CD4-positive, alpha-beta memory T cell (primary cell): ENCODE results near the gene UNK. TPM values are rescaled to one million over a fixed set of nuclear protein-coding genes. Genes with fewer than 3 reads are reported as not detected.

ENCODE experiments used
- CTCF ChIA-PET: fragments of 350-600 bp; sonication (Branson Sonifier 250); formaldehyde crosslinking; loops from one replicate; lab custom pipeline; 2021; ENCODE audit warnings: inconsistent platforms; ENCODE audit not compliant: partially characterized antibody; lab: Charles Lee
- POLR2A ChIA-PET: fragments of 350-600 bp; sonication (Branson Sonifier 250); formaldehyde crosslinking; loops from one replicate; lab custom pipeline; 2021; ENCODE audit not compliant: partially characterized antibody; lab: Charles Lee
- DNase-seq, 5 donors: peaks; one replicate each; pipeline versions ENCODE4 v3.0.0 to v3.0.0-alpha.2; 2020 to 2022; ENCODE audit warnings: mixed read lengths in 1 of 5
- H3K27ac ChIP-seq: one replicate; pipeline ENCODE4 v1.7.0; 2013; ENCODE audit warnings: low read depth, low read length
- H3K27me3 ChIP-seq: 2 replicates; pipeline ENCODE4 v1.7.0; 2013; ENCODE audit warnings: mild to moderate bottlenecking, low read length, moderate library complexity; ENCODE audit not compliant: insufficient read depth
- H3K36me3 ChIP-seq: 2 replicates; pipeline ENCODE4 v1.7.0; 2013; ENCODE audit warnings: mild to moderate bottlenecking, low read length, moderate library complexity; ENCODE audit not compliant: insufficient read depth
- H3K4me1 ChIP-seq: 2 replicates; pipeline ENCODE4 v1.7.0; 2013; ENCODE audit warnings: mild to moderate bottlenecking, low read length, moderate library complexity; ENCODE audit not compliant: insufficient read depth
- H3K4me3 ChIP-seq, 2 donors: one replicate each; pipeline ENCODE4 v1.7.0; 2013; ENCODE audit warnings: low read length in 2 of 2, mild to moderate bottlenecking in 1 of 2
- H3K9me3 ChIP-seq, 2 donors: one replicate each; pipeline ENCODE4 v1.7.0; 2013; ENCODE audit warnings: low read length in 2 of 2, control low read depth in 1 of 2; ENCODE audit not compliant: control insufficient read depth in 1 of 2
- H3K27ac Mint-ChIP-seq, 7 donors: one replicate each; pipeline ENCODE4 v1.8.0; 2020 to 2021; ENCODE audit warnings: mixed read lengths in 7 of 7, mild to moderate bottlenecking in 6 of 7, inconsistent platforms in 3 of 7, moderate library complexity in 3 of 7
- H3K27me3 Mint-ChIP-seq, 2 donors: one replicate each; pipeline ENCODE4 v1.8.0; 2020 to 2021; ENCODE audit warnings: mixed read lengths in 2 of 2
- H3K36me3 Mint-ChIP-seq, 2 donors: one replicate each; pipeline ENCODE4 v1.8.0; 2020 to 2021; ENCODE audit warnings: mixed read lengths in 2 of 2, inconsistent platforms in 1 of 2, mild to moderate bottlenecking in 1 of 2
- H3K4me1 Mint-ChIP-seq, 4 donors: one replicate each; pipeline ENCODE4 v1.8.0; 2020 to 2021; ENCODE audit warnings: mixed read lengths in 4 of 4, mild to moderate bottlenecking in 1 of 4
- H3K4me3 Mint-ChIP-seq, 8 donors: one replicate each; pipeline ENCODE4 v1.8.0; 2020 to 2021; ENCODE audit warnings: mixed read lengths in 8 of 8, mild to moderate bottlenecking in 7 of 8, moderate library complexity in 6 of 8, inconsistent platforms in 3 of 8
- H3K9me3 Mint-ChIP-seq, 8 donors: one replicate each; pipeline ENCODE4 v1.8.0; 2020 to 2021; ENCODE audit warnings: mixed read lengths in 8 of 8, mild to moderate bottlenecking in 5 of 8, inconsistent platforms in 3 of 8, moderate library complexity in 1 of 8
- intact Hi-C: fragments of 100-400 bp; cut with micrococcal nuclease; formaldehyde crosslinking; loops from one replicate; pipeline ENCODE4 v1.15.1; 2023
- polyA plus RNA-seq, 2 donors: library from polyadenylated mRNA; unstranded; fragments of 300-500 nt; fragmentation: Illumina TruSeq; gene quantifications; one replicate each; pipeline ENCODE4 v1.2.3, GENCODE V29; 2021
- total RNA-seq, 2 experiments: library from RNA; stranded (reverse); gene quantifications; one replicate each; pipeline ENCODE4 v1.2.3, GENCODE V29; 2021

UNK gene
- total and polyA plus RNA-seq, 4 experiments from 2014 or later: 22.2 to 48.1 (median 34.4) TPM

GRCh38 chr17:75793460-75793859 is 8.9 kb downstream of the UNK start:
- H3K9me3 ChIP-seq: no peaks in the 10 kb centered on the region
- H3K4me3 ChIP-seq: no peak overlapping the region
- H3K27me3 ChIP-seq: no peaks in the 10 kb centered on the region
- peaks cover 23 to 43% of the 10 kb centered on the region in 2 donors for H3K36me3 Mint-ChIP-seq
- peaks cover 10% of the 10 kb centered on the region for H3K4me1 ChIP-seq
- H3K27me3 Mint-ChIP-seq: no peaks in the 10 kb centered on the region
- intact Hi-C loops: no loop called here
- H3K4me3 Mint-ChIP-seq: no peak overlapping the region
- no peak overlapping the region for H3K27ac ChIP-seq
- peaks cover 21% of the 10 kb centered on the region for H3K36me3 ChIP-seq
- peaks cover 9 to 23% (median 20%) of the 10 kb centered on the region in 4 donors for H3K4me1 Mint-ChIP-seq
- H3K27ac Mint-ChIP-seq: peak overlapping the region in 3 of 7 donors; percentile 8 to 59 (median 33)
- H3K9me3 Mint-ChIP-seq: no peaks in the 10 kb centered on the region
- ChIA-PET CTCF (interaction anchor here (1.5 kb wide), 1 partner anchor 40 kb away, joined by 3 read pairs; no protein-coding TSS in a partner anchor), POLR2A (interaction anchor here (1.4 kb wide), 1 partner anchor 34 kb away, joined by 3 read pairs; no protein-coding TSS in a partner anchor)
- DNase-seq: no peak

- peaks cover 10% of the 10 kb centered on the region for H3K4me1 ChIP-seq
- peak overlapping the region in 2 of 7 donors; percentile 10 to 80 for H3K27ac Mint-ChIP-seq
- no peaks in the 10 kb centered on the region for H3K27me3 ChIP-seq
- DNase-seq: no peak
- intact Hi-C loops: loop anchor here (1.0 kb wide), 1 partner anchor 21 kb away; no protein-coding TSS in a partner anchor
- H3K36me3 Mint-ChIP-seq: peaks cover 27 to 51% of the 10 kb centered on the region in 2 donors
- H3K4me1 Mint-ChIP-seq: peaks cover 9 to 22% (median 19%) of the 10 kb centered on the region in 4 donors
- ChIA-PET CTCF (interaction anchor here (0.6 to 2.1 kb wide), 5 partner anchors 30 to 191 kb away, joined by 3 to 6 read pairs (median 4); partner anchors contain the start of genes GALK1 and TRIM65), POLR2A (interaction anchor here (1.2 to 3.7 kb wide), 7 partner anchors 10 to 59 kb away, joined by 3 to 16 read pairs (median 7); partner anchors contain the start of genes UNK and WBP2)
- H3K9me3 ChIP-seq: no peaks in the 10 kb centered on the region
- H3K9me3 Mint-ChIP-seq: no peaks in the 10 kb centered on the region
- H3K27ac ChIP-seq: no peak overlapping the region
- no peaks in the 10 kb centered on the region for H3K27me3 Mint-ChIP-seq
- no peak overlapping the region for H3K4me3 ChIP-seq
- peaks cover 30% of the 10 kb centered on the region for H3K36me3 ChIP-seq
- no peak overlapping the region for H3K4me3 Mint-ChIP-seq
Observed at GRCh38 chr17:75795820-75796607, 11.4 kb downstream of the UNK start.

- H3K4me1 Mint-ChIP-seq: peaks cover 9 to 13% (median 10%) of the 10 kb centered on the region in 4 donors
- H3K9me3 Mint-ChIP-seq: no peaks in the 10 kb centered on the region
- CTCF ChIA-PET: interaction anchor here (0.8 to 1.5 kb wide), 3 partner anchors 8 to 73 kb away, joined by 3 to 5 read pairs (median 3); no protein-coding TSS in a partner anchor
- Histone ChIP-seq H3K4me1 (no peaks in the 10 kb centered on the region), H3K27me3 (no peaks in the 10 kb centered on the region), H3K9me3 (no peaks in the 10 kb centered on the region), H3K27ac (no peak overlapping the region), H3K4me3 (no peak overlapping the region), H3K36me3 (peaks cover 17% of the 10 kb centered on the region)
- intact Hi-C loops: no loop called here
- POLR2A ChIA-PET: interaction anchor here (0.6 to 1.1 kb wide), 3 partner anchors 9 to 27 kb away, joined by 3 read pairs; no protein-coding TSS in a partner anchor
- peak overlapping the region in 2 of 7 donors; percentile 29 to 54 for H3K27ac Mint-ChIP-seq
- DNase-seq: no peak
- peaks cover 11 to 31% of the 10 kb centered on the region in 2 donors for H3K36me3 Mint-ChIP-seq
- no peaks in the 10 kb centered on the region for H3K27me3 Mint-ChIP-seq
- no peak overlapping the region for H3K4me3 Mint-ChIP-seq
Observed at GRCh38 chr17:75799402-75799801, 14.8 kb downstream of the UNK start.

GRCh38 chr17:75803883-75804282 is 19.3 kb downstream of the UNK start:
- no peak overlapping the region for H3K4me3 ChIP-seq
- Mint-ChIP-seq H3K27ac (no peak overlapping the region), H3K4me3 (no peak overlapping the region), H3K9me3 (no peaks in the 10 kb centered on the region), H3K4me1 (peaks cover 5 to 14% (median 7%) of the 10 kb centered on the region in 4 donors), H3K27me3 (no peaks in the 10 kb centered on the region), H3K36me3 (peaks cover 7 to 13% of the 10 kb centered on the region in 2 donors)
- no peaks in the 10 kb centered on the region for H3K9me3 ChIP-seq
- intact Hi-C loops: no loop called here
- CTCF ChIA-PET: interaction anchor here (1.3 to 1.4 kb wide), 2 partner anchors 14 to 50 kb away, joined by 3 to 4 read pairs; no protein-coding TSS in a partner anchor
- peaks cover 8% of the 10 kb centered on the region for H3K36me3 ChIP-seq
- no peaks in the 10 kb centered on the region for H3K27me3 ChIP-seq
- DNase-seq: no peak
- POLR2A ChIA-PET: interaction anchor here (1.0 kb wide), 1 partner anchor 24 kb away, joined by 3 read pairs; no protein-coding TSS in a partner anchor
- H3K4me1 ChIP-seq: no peaks in the 10 kb centered on the region
- H3K27ac ChIP-seq: no peak overlapping the region

- peaks cover 2 to 14% (median 5%) of the 10 kb centered on the region in 4 donors for H3K4me1 Mint-ChIP-seq
- no peak for DNase-seq
- Histone ChIP-seq H3K27me3 (no peaks in the 10 kb centered on the region), H3K4me1 (no peaks in the 10 kb centered on the region), H3K9me3 (no peaks in the 10 kb centered on the region), H3K36me3 (peaks cover 21% of the 10 kb centered on the region), H3K27ac (no peak overlapping the region), H3K4me3 (no peak overlapping the region)
- peaks cover 0 to 15% of the 10 kb centered on the region in 2 donors for H3K36me3 Mint-ChIP-seq
- intact Hi-C loops: no loop called here
- H3K27ac Mint-ChIP-seq: peak overlapping the region in 1 of 7 donors; percentile 18
- no peaks in the 10 kb centered on the region for H3K27me3 Mint-ChIP-seq
- H3K4me3 Mint-ChIP-seq: no peak overlapping the region
- no peaks in the 10 kb centered on the region for H3K9me3 Mint-ChIP-seq
- POLR2A ChIA-PET: no interaction called here
- CTCF ChIA-PET: interaction anchor here (0.6 kb wide), 1 partner anchor 378 kb away, joined by 3 read pairs; no protein-coding TSS in a partner anchor
Observed at GRCh38 chr17:75806822-75807500, 22.4 kb downstream of the UNK start.

GRCh38 chr17:75807861-75808260 is 23.3 kb downstream of the UNK start:
- Mint-ChIP-seq H3K9me3 (no peaks in the 10 kb centered on the region), H3K4me1 (peaks cover 2 to 14% (median 5%) of the 10 kb centered on the region in 4 donors), H3K27me3 (no peaks in the 10 kb centered on the region), H3K36me3 (peaks cover 0 to 21% of the 10 kb centered on the region in 2 donors), H3K4me3 (no peak overlapping the region), H3K27ac (peak overlapping the region in 5 of 7 donors; percentile 17 to 72 (median 48))
- no peak overlapping the region for H3K27ac ChIP-seq
- no peaks in the 10 kb centered on the region for H3K27me3 ChIP-seq
- no peaks in the 10 kb centered on the region for H3K4me1 ChIP-seq
- no peaks in the 10 kb centered on the region for H3K9me3 ChIP-seq
- no peak overlapping the region for H3K4me3 ChIP-seq
- CTCF ChIA-PET: no interaction called here
- H3K36me3 ChIP-seq: peaks cover 30% of the 10 kb centered on the region
- POLR2A ChIA-PET: no interaction called here
- intact Hi-C loops: no loop called here
- DNase-seq: no peak
